Subcutaneous abdominal adipose tissue (tissue), 5 donors: ENCODE results near the gene FAM185A.

Experiments
- H3K27ac ChIP-seq: one replicate; pipeline ENCODE4 v1.7.0; 2013; ENCODE audit warnings: low read depth, mild to moderate bottlenecking, inconsistent platforms, low read length, moderate library complexity
- H3K27me3 ChIP-seq, 5 donors: one replicate each; pipeline ENCODE4 v1.7.0; 2013; ENCODE audit warnings: low read length in 5 of 5, inconsistent platforms in 1 of 5; ENCODE audit not compliant: control insufficient read depth in 5 of 5, insufficient read depth in 4 of 5
- H3K36me3 ChIP-seq, 5 donors: one replicate each; pipeline ENCODE4 v1.7.0; 2013; ENCODE audit warnings: low read length in 5 of 5; ENCODE audit not compliant: control insufficient read depth in 5 of 5, insufficient read depth in 5 of 5
- H3K4me1 ChIP-seq, 5 donors: one replicate each; pipeline ENCODE4 v1.7.0; 2013; ENCODE audit warnings: low read length in 5 of 5, mild to moderate bottlenecking in 3 of 5, moderate library complexity in 1 of 5; ENCODE audit not compliant: control insufficient read depth in 5 of 5, insufficient read depth in 5 of 5
- H3K4me3 ChIP-seq, 5 donors: one replicate each; pipeline ENCODE4 v1.7.0; 2013; ENCODE audit warnings: low read length in 5 of 5, low read depth in 1 of 5
- H3K9ac ChIP-seq, 5 donors: one replicate each; pipeline ENCODE4 v1.7.0; 2013; ENCODE audit warnings: low read length in 5 of 5, mild to moderate bottlenecking in 4 of 5, moderate library complexity in 3 of 5
- H3K9me3 ChIP-seq, 5 donors: one replicate each; pipeline ENCODE4 v1.7.0; 2013; ENCODE audit warnings: low read length in 5 of 5; ENCODE audit not compliant: control insufficient read depth in 5 of 5
- donor health status: healthy.
- donor health status: healthy.
- donor health status: healthy.
- donor health status: healthy.
- donor health status: healthy.

Gene FAM185A

GRCh38 chr7:102810916-102811315 is 62.1 kb downstream of the FAM185A start:
- H3K4me3 ChIP-seq: no peak overlapping the region
- H3K9me3 ChIP-seq: no peaks in the 10 kb centered on the region
- H3K4me1 ChIP-seq: peaks cover 0 to 6% (median 2%) of the 10 kb centered on the region in 5 donors
- H3K27ac ChIP-seq: no peak overlapping the region
- H3K27me3 ChIP-seq: no peaks in the 10 kb centered on the region
- H3K9ac ChIP-seq: no peak overlapping the region
- H3K36me3 ChIP-seq: peaks cover 0 to 11% (median 4%) of the 10 kb centered on the region in 5 donors

- peaks cover 0 to 6% (median 2%) of the 10 kb centered on the region in 5 donors for H3K4me1 ChIP-seq
- peaks cover 0 to 11% (median 4%) of the 10 kb centered on the region in 5 donors for H3K36me3 ChIP-seq
- peak overlapping the region in 1 of 5 donors; percentile 7 for H3K4me3 ChIP-seq
- no peak overlapping the region for H3K27ac ChIP-seq
- H3K9ac ChIP-seq: no peak overlapping the region
- H3K9me3 ChIP-seq: no peaks in the 10 kb centered on the region
- no peaks in the 10 kb centered on the region for H3K27me3 ChIP-seq
These were observed 63.3 kb downstream of the FAM185A start for GRCh38 chr7:102811942-102812678.

- no peak overlapping the region for H3K9ac ChIP-seq
- peaks cover 0 to 10% (median 2%) of the 10 kb centered on the region in 5 donors for H3K36me3 ChIP-seq
- peaks cover 0 to 6% (median 2%) of the 10 kb centered on the region in 5 donors for H3K4me1 ChIP-seq
- H3K27me3 ChIP-seq: no peaks in the 10 kb centered on the region
- no peak overlapping the region for H3K27ac ChIP-seq
- no peaks in the 10 kb centered on the region for H3K9me3 ChIP-seq
- no peak overlapping the region for H3K4me3 ChIP-seq
These were observed 64.6 kb downstream of the FAM185A start for GRCh38 chr7:102813191-102814024.

GRCh38 chr7:102814025-102814471 is 65.2 kb downstream of the FAM185A start:
- no peaks in the 10 kb centered on the region for H3K9me3 ChIP-seq
- H3K9ac ChIP-seq: no peak overlapping the region
- H3K27ac ChIP-seq: no peak overlapping the region
- peaks cover 0 to 6% (median 2%) of the 10 kb centered on the region in 5 donors for H3K4me1 ChIP-seq
- H3K36me3 ChIP-seq: peaks cover 0 to 3% (median 0%) of the 10 kb centered on the region in 5 donors
- no peaks in the 10 kb centered on the region for H3K27me3 ChIP-seq
- H3K4me3 ChIP-seq: no peak overlapping the region

GRCh38 chr7:102817616-102818573 is 69.1 kb downstream of the FAM185A start:
- H3K9ac ChIP-seq: no peak overlapping the region
- H3K36me3 ChIP-seq: peaks cover 0 to 7% (median 2%) of the 10 kb centered on the region in 5 donors
- H3K4me1 ChIP-seq: no peaks in the 10 kb centered on the region
- no peak overlapping the region for H3K4me3 ChIP-seq
- H3K27ac ChIP-seq: no peak overlapping the region
- H3K9me3 ChIP-seq: no peaks in the 10 kb centered on the region
- no peaks in the 10 kb centered on the region for H3K27me3 ChIP-seq

- no peak overlapping the region for H3K9ac ChIP-seq
- no peaks in the 10 kb centered on the region for H3K9me3 ChIP-seq
- no peaks in the 10 kb centered on the region for H3K4me1 ChIP-seq
These were observed 70.4 kb downstream of the FAM185A start for GRCh38 chr7:102819151-102819550.

GRCh38 chr7:102821994-102822747 is 73.4 kb downstream of the FAM185A start:
- H3K27ac ChIP-seq: no peak overlapping the region
- H3K36me3 ChIP-seq: peaks cover 2 to 7% (median 4%) of the 10 kb centered on the region in 5 donors

More at GRCh38 chr7:102819151-102819550, 70.4 kb downstream of the FAM185A start:
- Histone ChIP-seq H3K4me3 (no peak overlapping the region), H3K27ac (no peak overlapping the region), H3K27me3 (no peaks in the 10 kb centered on the region), H3K36me3 (peaks cover 0 to 7% (median 2%) of the 10 kb centered on the region in 5 donors)

GRCh38 chr7:102823390-102824119 is 74.8 kb downstream of the FAM185A start:
- Histone ChIP-seq H3K4me1 (no peaks in the 10 kb centered on the region), H3K27ac (no peak overlapping the region), H3K27me3 (no peaks in the 10 kb centered on the region), H3K36me3 (peaks cover 3 to 7% (median 5%) of the 10 kb centered on the region in 5 donors), H3K4me3 (no peak overlapping the region), H3K9ac (no peak overlapping the region), H3K9me3 (no peaks in the 10 kb centered on the region)

More at GRCh38 chr7:102821994-102822747, 73.4 kb downstream of the FAM185A start:
- H3K27me3 ChIP-seq: no peaks in the 10 kb centered on the region
- H3K9ac ChIP-seq: no peak overlapping the region
- H3K4me3 ChIP-seq: no peak overlapping the region
- no peaks in the 10 kb centered on the region for H3K4me1 ChIP-seq
- no peaks in the 10 kb centered on the region for H3K9me3 ChIP-seq
